Large intestine (tissue), 3 donors: ENCODE data around the gene CPA5. TPM values are rescaled to one million over a fixed set of nuclear protein-coding genes. Genes with fewer than 3 reads are reported as not detected.
"Not testable (repeated sequence)": the region's sequence is repeated elsewhere in the genome, so short reads cannot be mapped to it uniquely, and the experiment has no call there.

Experiments used
- DNase-seq, 2 donors: peaks; one replicate each; pipeline versions ENCODE4 v3.0.0 to v3.0.0-alpha.2; 2013
- H3K27ac ChIP-seq: one replicate; pipeline ENCODE4 v1.5.1; 2013; ENCODE audit warnings: low read length
- H3K27me3 ChIP-seq: 2 replicates; pipeline ENCODE4 v1.6.1; 2013; ENCODE audit warnings: low read length; ENCODE audit not compliant: control insufficient read depth, insufficient read depth
- H3K36me3 ChIP-seq: 2 replicates; pipeline ENCODE4 v1.6.1; 2013; ENCODE audit warnings: low read length; ENCODE audit not compliant: control insufficient read depth, insufficient read depth
- H3K4me1 ChIP-seq: one replicate; pipeline ENCODE4 v1.6.1; 2013; ENCODE audit warnings: low read length; ENCODE audit not compliant: control insufficient read depth, insufficient read depth
- H3K4me3 ChIP-seq: one replicate; pipeline ENCODE4 v1.5.1; 2013; ENCODE audit warnings: low read length
- H3K9me3 ChIP-seq: one replicate; pipeline ENCODE4 v1.6.1; 2013; ENCODE audit warnings: mild to moderate bottlenecking, low read depth, low read length, moderate library complexity; ENCODE audit not compliant: control insufficient read depth
- WGBS: methylation state at CpG from one replicate; pipeline ENCODE4 v1.1.5; 2013; ENCODE audit warnings: low lambda C conversion rate; ENCODE audit not compliant: insufficient coverage; 5-methylcytosine and 5-hydroxymethylcytosine counted together
- polyA plus RNA-seq: library from polyadenylated mRNA; unstranded; fragments of 120-200 nt; gene quantifications from one replicate; pipeline ENCODE4 v1.2.1, GENCODE V29; 2013

The CPA5 gene
- polyA plus RNA-seq, 1 donor: 0.15 TPM

- DNase-seq: no peak
- Histone ChIP-seq H3K4me1 (peaks cover 79% of the 10 kb centered on the region), H3K4me3 (no peak overlapping the region), H3K9me3 (no peaks in the 10 kb centered on the region), H3K27ac (peak overlapping the region; percentile 31), H3K36me3 (no peaks in the 10 kb centered on the region), H3K27me3 (no peaks in the 10 kb centered on the region)
- WGBS: no CpG with 5 or more reads among the region's 13 CpGs
These were observed 22.6 kb downstream of the CPA5 start for GRCh38 chr7:130367088-130367755.

- DNase-seq: no peak
- no CpG with 5 or more reads among the region's 19 CpGs for WGBS
- peaks cover 88% of the 10 kb centered on the region for H3K4me1 ChIP-seq
- no peaks in the 10 kb centered on the region for H3K9me3 ChIP-seq
- no peaks in the 10 kb centered on the region for H3K27me3 ChIP-seq
- H3K36me3 ChIP-seq: no peaks in the 10 kb centered on the region
- peak overlapping the region; percentile 51 for H3K27ac ChIP-seq
- H3K4me3 ChIP-seq: no peak overlapping the region
These were observed 23.5 kb downstream of the CPA5 start for GRCh38 chr7:130367836-130368746.

- Histone ChIP-seq H3K27ac (peak overlapping the region; percentile 51), H3K9me3 (no peaks in the 10 kb centered on the region), H3K4me3 (no peak overlapping the region), H3K36me3 (no peaks in the 10 kb centered on the region), H3K27me3 (no peaks in the 10 kb centered on the region), H3K4me1 (peaks cover 92% of the 10 kb centered on the region)
- no CpG with 5 or more reads among the region's 10 CpGs for WGBS
- DNase-seq: peak in 1 of 2 donors; percentile 71
These were observed 24.6 kb downstream of the CPA5 start for GRCh38 chr7:130369110-130369711.

- Histone ChIP-seq H3K36me3 (no peaks in the 10 kb centered on the region), H3K9me3 (no peaks in the 10 kb centered on the region), H3K27ac (peak overlapping the region; percentile 51), H3K4me3 (no peak overlapping the region), H3K4me1 (peaks cover 88% of the 10 kb centered on the region), H3K27me3 (no peaks in the 10 kb centered on the region)
- WGBS: 39% methylated on average over 2 of the region's 3 CpGs
- no peak for DNase-seq
These were observed 25.4 kb downstream of the CPA5 start for GRCh38 chr7:130369831-130370550.

- peaks cover 77% of the 10 kb centered on the region for H3K4me1 ChIP-seq
- peak overlapping the region; percentile 20 for H3K27ac ChIP-seq
- no peaks in the 10 kb centered on the region for H3K9me3 ChIP-seq
- DNase-seq: no peak
- H3K27me3 ChIP-seq: no peaks in the 10 kb centered on the region
- no peak overlapping the region for H3K4me3 ChIP-seq
- H3K36me3 ChIP-seq: no peaks in the 10 kb centered on the region
- WGBS: no CpG with 5 or more reads among the region's 3 CpGs
These were observed 26.4 kb downstream of the CPA5 start for GRCh38 chr7:130371046-130371445.

GRCh38 chr7:130372402-130373165 lies 28.0 kb downstream of the CPA5 start:
- H3K4me1 ChIP-seq: peaks cover 62% of the 10 kb centered on the region

GRCh38 chr7:130374507-130374906 lies 29.9 kb downstream of the CPA5 start:
- Histone ChIP-seq H3K9me3 (peaks cover 7% of the 10 kb centered on the region), H3K27ac (peak overlapping the region; percentile 95), H3K4me1 (peaks cover 49% of the 10 kb centered on the region), H3K36me3 (no peaks in the 10 kb centered on the region), H3K27me3 (no peaks in the 10 kb centered on the region), H3K4me3 (no peak overlapping the region)
- no peak for DNase-seq
- WGBS: no CpG with 5 or more reads among the region's 6 CpGs

More at GRCh38 chr7:130372402-130373165, 28.0 kb downstream of the CPA5 start:
- peak overlapping the region; percentile 95 for H3K27ac ChIP-seq
- H3K9me3 ChIP-seq: peaks cover 6% of the 10 kb centered on the region
- no CpG with 5 or more reads among the region's 11 CpGs for WGBS
- DNase-seq: no peak
- H3K27me3 ChIP-seq: no peaks in the 10 kb centered on the region
- no peaks in the 10 kb centered on the region for H3K36me3 ChIP-seq
- H3K4me3 ChIP-seq: no peak overlapping the region

GRCh38 chr7:130376461-130376860 lies 31.8 kb downstream of the CPA5 start:
- not testable (repeated sequence) for H3K4me3 ChIP-seq, H3K27me3 ChIP-seq, H3K36me3 ChIP-seq, H3K9me3 ChIP-seq, H3K27ac ChIP-seq, DNase-seq
- peaks cover 48% of the 10 kb centered on the region for H3K4me1 ChIP-seq
- no CpG with 5 or more reads among the region's 1 CpG for WGBS

- H3K9me3 ChIP-seq: peaks cover 12% of the 10 kb centered on the region
- no peak overlapping the region for H3K4me3 ChIP-seq
- H3K4me1 ChIP-seq: peaks cover 43% of the 10 kb centered on the region
- H3K27me3 ChIP-seq: no peaks in the 10 kb centered on the region
- DNase-seq: no peak
- no CpG with 5 or more reads among the region's 6 CpGs for WGBS
- no peak overlapping the region for H3K27ac ChIP-seq
- no peaks in the 10 kb centered on the region for H3K36me3 ChIP-seq
These were observed 32.6 kb downstream of the CPA5 start for GRCh38 chr7:130377178-130377577.
